Lower lobe of right lung (tissue), 2 donors: ENCODE data around the gene ZNF512. TPM values are rescaled to one million over a fixed set of nuclear protein-coding genes. Genes with fewer than 3 reads are reported as not detected.

ENCODE experiments used
- ATAC-seq, 2 donors: fragments of 200-7000 bp; cut with Tn5 transposase; one replicate each; pipeline ENCODE4 v1.9.1; 2020 to 2022; ENCODE audit warnings: mild to moderate bottlenecking in 2 of 2, moderate library complexity in 2 of 2
- DNase-seq: peaks from one replicate; pipeline ENCODE4 v3.0.0-alpha.2; 2020
- H3K27ac ChIP-seq: fragments of 200-600 bp; one replicate; pipeline ENCODE4 v1.8.0; 2022
- H3K27me3 ChIP-seq: fragments of 200-600 bp; one replicate; pipeline ENCODE4 v1.8.0; 2022; ENCODE audit warnings: low read depth
- H3K36me3 ChIP-seq: fragments of 200-600 bp; one replicate; pipeline ENCODE4 v1.8.0; 2022; ENCODE audit warnings: mild to moderate bottlenecking
- H3K4me1 ChIP-seq: fragments of 200-600 bp; one replicate; pipeline ENCODE4 v1.8.0; 2022
- H3K4me3 ChIP-seq: fragments of 200-600 bp; one replicate; pipeline ENCODE4 v1.8.0; 2022; ENCODE audit warnings: mild to moderate bottlenecking
- H3K9me3 ChIP-seq: fragments of 200-600 bp; one replicate; pipeline ENCODE4 v1.8.0; 2022
- CTCF ChIP-seq: fragments of 200-600 bp; IDR thresholded peaks from one replicate; pipeline ENCODE4 v1.8.0; 2022; ENCODE audit warnings: antibody characterized with exemption, mild to moderate bottlenecking
- intact Hi-C: fragments of 100-400 bp; cut with DNase I; formaldehyde crosslinking; loops from one replicate; pipeline ENCODE4 v1.11.0; 2022
- total RNA-seq: library from RNA; stranded (reverse); fragmentation: NEBNext Ultra II Directional; extraction: Animal tissue kit (Norgen Biotek cat#: 25700); gene quantifications from one replicate; pipeline ENCODE4 v1.2.1, GENCODE V29; 2021
- donor health status: DM: no; HTN: yes; CAD: no; lungs with severe emphysema.

ZNF512 gene
- total RNA-seq, 1 donor from 2014 or later = 29.5 TPM

- TF ChIP-seq CTCF = no peak
- H3K27me3 ChIP-seq = no peaks in the 10 kb centered on the region
- H3K4me3 ChIP-seq = no peak overlapping the region
- no peak overlapping the region for H3K27ac ChIP-seq
- no peaks in the 10 kb centered on the region for H3K9me3 ChIP-seq
- H3K4me1 ChIP-seq = peaks cover 9% of the 10 kb centered on the region
- ATAC-seq = no peak
- intact Hi-C loops = no loop called here
- H3K36me3 ChIP-seq = peaks cover 91% of the 10 kb centered on the region
- DNase-seq = no peak
Measured at GRCh38 chr2:27634291-27634690, 51.4 kb downstream of the ZNF512 start.

DNA sequence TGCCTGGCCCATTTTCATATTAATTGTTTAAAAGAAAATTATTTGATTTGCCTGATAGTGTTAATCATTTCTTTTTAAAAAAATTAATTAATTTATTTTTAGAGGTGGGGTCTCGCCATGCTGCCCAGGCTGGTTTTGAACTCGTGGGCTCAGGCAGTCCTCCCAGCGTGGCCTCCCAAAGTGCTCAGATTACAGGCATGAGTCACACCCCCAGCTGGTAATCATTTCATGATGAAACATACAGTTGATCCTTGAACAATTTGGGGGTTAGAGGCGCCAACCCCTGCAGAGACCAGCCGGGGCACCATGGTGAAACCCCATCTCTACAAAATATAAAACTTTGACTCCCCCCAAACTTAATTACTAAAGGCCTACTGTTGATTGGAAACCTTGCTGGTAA, 53.9 kb downstream of the ZNF512 start:
- TF ChIP-seq CTCF = no peak
- H3K36me3 ChIP-seq = peaks cover 100% of the 10 kb centered on the region
- H3K27me3 ChIP-seq = no peaks in the 10 kb centered on the region
- H3K9me3 ChIP-seq = no peaks in the 10 kb centered on the region
- no peak overlapping the region for H3K27ac ChIP-seq
- intact Hi-C loops = no loop called here
- H3K4me1 ChIP-seq = no peaks in the 10 kb centered on the region
- no peak for DNase-seq
- no peak for ATAC-seq
- H3K4me3 ChIP-seq = no peak overlapping the region

- Histone ChIP-seq H3K36me3 (peaks cover 97% of the 10 kb centered on the region), H3K27ac (no peak overlapping the region), H3K9me3 (no peaks in the 10 kb centered on the region), H3K27me3 (no peaks in the 10 kb centered on the region), H3K4me3 (no peak overlapping the region), H3K4me1 (no peaks in the 10 kb centered on the region)
- DNase-seq = no peak
- intact Hi-C loops = no loop called here
- no peak for ATAC-seq
- TF ChIP-seq CTCF = no peak
Measured at GRCh38 chr2:27638037-27638637, 55.3 kb downstream of the ZNF512 start.

DNA sequence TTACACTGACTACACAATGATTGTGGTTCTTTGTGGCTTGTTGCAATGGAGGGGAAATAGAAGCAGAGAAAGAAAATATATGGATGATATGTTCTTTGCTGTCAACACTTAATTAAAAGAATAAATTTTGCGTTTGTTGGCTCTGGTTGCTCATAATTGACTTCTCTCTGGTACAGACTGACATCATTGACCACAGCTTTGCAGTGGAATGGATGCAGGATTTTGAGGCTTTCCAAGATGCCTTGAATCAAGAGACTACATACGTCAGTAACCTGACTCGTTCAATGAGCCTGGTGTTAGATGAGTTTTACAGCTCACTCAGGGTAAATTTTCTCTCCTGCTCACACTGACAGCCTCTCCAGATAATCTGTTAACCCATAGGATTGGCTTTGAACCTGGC, 55.9 kb downstream of the ZNF512 start:
- DNase-seq (no peak), ATAC-seq (no peak)
- H3K27ac ChIP-seq = no peak overlapping the region
- H3K36me3 ChIP-seq = peaks cover 97% of the 10 kb centered on the region
- H3K4me3 ChIP-seq = no peak overlapping the region
- no peaks in the 10 kb centered on the region for H3K9me3 ChIP-seq
- intact Hi-C loops = no loop called here
- no peaks in the 10 kb centered on the region for H3K4me1 ChIP-seq
- no peaks in the 10 kb centered on the region for H3K27me3 ChIP-seq
- TF ChIP-seq CTCF = no peak

- DNase-seq (no peak), ATAC-seq (no peak)
- no peak overlapping the region for H3K27ac ChIP-seq
- H3K4me3 ChIP-seq = no peak overlapping the region
- no peaks in the 10 kb centered on the region for H3K4me1 ChIP-seq
- H3K9me3 ChIP-seq = no peaks in the 10 kb centered on the region
- intact Hi-C loops = no loop called here
- H3K36me3 ChIP-seq = peaks cover 97% of the 10 kb centered on the region
- TF ChIP-seq CTCF = no peak
- no peaks in the 10 kb centered on the region for H3K27me3 ChIP-seq
Measured at GRCh38 chr2:27640722-27641245, 57.9 kb downstream of the ZNF512 start.
